Measurements from ENCODE around the gene COL23A1.
"Not testable (repeated sequence)": the region's sequence is repeated elsewhere in the genome, so short reads cannot be mapped to it uniquely, and the experiment has no call there.

Gene COL23A1

GRCh38 chr5:178244576-178244975 lies 345.6 kb downstream of the COL23A1 start:
- DNase-seq (ENCODE audit: low read depth): no peak
- TF ChIP-seq CTCF (IDR thresholded peaks at IDR 0.05; ENCODE audit: low read length, missing control alignments): no peak
- no peak overlapping the region for H3K4me3 ChIP-seq (replicated peaks; ENCODE audit: low read depth, low read length)

GRCh38 chr5:178242416-178242815 lies 347.8 kb downstream of the COL23A1 start:
- DNase-seq (ENCODE audit: low read depth): no peak
- TF ChIP-seq CTCF (IDR thresholded peaks at IDR 0.05; ENCODE audit: low read length, missing control alignments): no peak
- H3K4me3 ChIP-seq (replicated peaks; ENCODE audit: low read depth, low read length): no peak overlapping the region

- H3K4me3 ChIP-seq (replicated peaks; ENCODE audit: low read depth, low read length): no peak overlapping the region
- TF ChIP-seq CTCF (IDR thresholded peaks at IDR 0.05; ENCODE audit: low read length, missing control alignments): no peak
- no peak for DNase-seq (ENCODE audit: low read depth)
Observed at GRCh38 chr5:178241688-178242231, 348.4 kb downstream of the COL23A1 start.

- no peak for TF ChIP-seq CTCF (IDR thresholded peaks at IDR 0.05; ENCODE audit: low read length, missing control alignments)
- no peak for DNase-seq (ENCODE audit: low read depth)
- H3K4me3 ChIP-seq (replicated peaks; ENCODE audit: low read depth, low read length): no peak overlapping the region
Observed at GRCh38 chr5:178241231-178241663, 348.9 kb downstream of the COL23A1 start.

- no peak for TF ChIP-seq CTCF (IDR thresholded peaks at IDR 0.05; ENCODE audit: low read length, missing control alignments)
- DNase-seq (ENCODE audit: low read depth): no peak
- H3K4me3 ChIP-seq (replicated peaks; ENCODE audit: low read depth, low read length): no peak overlapping the region
Observed at GRCh38 chr5:178240766-178241165, 349.4 kb downstream of the COL23A1 start.

- no peak for DNase-seq (ENCODE audit: low read depth)
- TF ChIP-seq CTCF (IDR thresholded peaks at IDR 0.05; ENCODE audit: low read length, missing control alignments): no peak
- no peak overlapping the region for H3K4me3 ChIP-seq (replicated peaks; ENCODE audit: low read depth, low read length)
Observed at GRCh38 chr5:178240341-178240741, 349.9 kb downstream of the COL23A1 start.

GRCh38 chr5:178239626-178240301 lies 350.4 kb downstream of the COL23A1 start:
- DNase-seq (ENCODE audit: low read depth); H3K4me3 ChIP-seq (replicated peaks; ENCODE audit: low read depth, low read length): not testable (repeated sequence)

All from fibroblast of pulmonary artery (primary cell).